DOHH2 (cell line): ENCODE data around the gene ZNF764.
A peak's percentile ranks its signal among the peaks of the same experiment; 100 is the strongest.
"Not testable (repeated sequence)": the region's sequence is repeated elsewhere in the genome, so short reads cannot be mapped to it uniquely, and the experiment has no call there.

Experiments used
- H3F3A ChIP-seq: fragments of 200-600 bp; sonication (generic), shearing (Covaris generic); 2 replicates; pipeline ENCODE4 v1.6.0; 2016; ENCODE audit warnings: antibody characterized with exemption, mild to moderate bottlenecking; ENCODE audit not compliant: control insufficient read depth, insufficient read depth
- H3K27ac ChIP-seq: fragments of 200-600 bp; sonication (generic); 2 replicates; pipeline ENCODE4 v1.5.1; 2014; ENCODE audit warnings: low read depth, mild to moderate bottlenecking, low read length, moderate library complexity
- H3K27me3 ChIP-seq: fragments of 200-600 bp; sonication (generic); 2 replicates; pipeline ENCODE4 v1.6.1; 2014; ENCODE audit warnings: mild to moderate bottlenecking, low read length, mixed read lengths; ENCODE audit not compliant: control insufficient read depth
- H3K36me3 ChIP-seq: fragments of 200-600 bp; sonication (generic); 2 replicates; pipeline ENCODE4 v1.6.1; 2014; ENCODE audit warnings: mild to moderate bottlenecking, low read length, moderate library complexity, mixed read lengths; ENCODE audit not compliant: control insufficient read depth
- H3K4me1 ChIP-seq: fragments of 200-600 bp; sonication (generic); 2 replicates; pipeline ENCODE4 v1.6.1; 2014; ENCODE audit warnings: mild to moderate bottlenecking, low read length, mixed read lengths; ENCODE audit not compliant: control insufficient read depth
- H3K4me2 ChIP-seq: fragments of 200-600 bp; sonication (generic); 2 replicates; pipeline ENCODE4 v1.6.0; 2014; ENCODE audit warnings: mild to moderate bottlenecking, low read length, moderate library complexity
- H3K4me3 ChIP-seq: fragments of 200-600 bp; sonication (generic); 2 replicates; pipeline ENCODE4 v1.5.1; 2014; ENCODE audit warnings: mild to moderate bottlenecking, low read length, mixed read lengths
- H3K79me2 ChIP-seq: fragments of 200-600 bp; sonication (generic); 2 replicates; pipeline ENCODE4 v1.6.1; 2014; ENCODE audit warnings: mild to moderate bottlenecking, low read length, mixed read lengths; ENCODE audit not compliant: control insufficient read depth
- H3K9me2 ChIP-seq: fragments of 200-600 bp; sonication (generic); replicated peaks from 2 replicates; pipeline ENCODE4 v1.6.1; 2014; ENCODE audit warnings: mild to moderate bottlenecking, low read length, mixed read lengths; ENCODE audit not compliant: control insufficient read depth
- H3K9me3 ChIP-seq: fragments of 200-600 bp; sonication (generic); 2 replicates; pipeline ENCODE4 v1.6.1; 2014; ENCODE audit warnings: antibody characterized with exemption, low read length, mixed read lengths; ENCODE audit not compliant: control insufficient read depth, insufficient read depth
- H4K20me1 ChIP-seq: fragments of 200-600 bp; sonication (generic); 2 replicates; pipeline ENCODE4 v1.6.0; 2014; ENCODE audit warnings: low read depth, mild to moderate bottlenecking, antibody characterized with exemption, low read length, moderate library complexity; ENCODE audit not compliant: control insufficient read depth, insufficient read depth
- EZH2phosphoT487 ChIP-seq: fragments of 200-600 bp; sonication (generic); IDR thresholded peaks from 2 replicates; pipeline ENCODE4 v1.6.1; 2017; ENCODE audit warnings: borderline replicate concordance, mild to moderate bottlenecking, antibody characterized with exemption, low read length, moderate library complexity, mixed read lengths
- TF ChIP-seq, protein P1 (sequence below): fragments of 200-600 bp; sonication (generic); IDR thresholded peaks from one replicate; pipeline ENCODE4 v1.5.1; 2014; ENCODE audit warnings: antibody characterized with exemption, mild to moderate bottlenecking, low read depth, low read length; ENCODE audit not compliant: poor library complexity, severe bottlenecking

ZNF764 gene

DNA sequence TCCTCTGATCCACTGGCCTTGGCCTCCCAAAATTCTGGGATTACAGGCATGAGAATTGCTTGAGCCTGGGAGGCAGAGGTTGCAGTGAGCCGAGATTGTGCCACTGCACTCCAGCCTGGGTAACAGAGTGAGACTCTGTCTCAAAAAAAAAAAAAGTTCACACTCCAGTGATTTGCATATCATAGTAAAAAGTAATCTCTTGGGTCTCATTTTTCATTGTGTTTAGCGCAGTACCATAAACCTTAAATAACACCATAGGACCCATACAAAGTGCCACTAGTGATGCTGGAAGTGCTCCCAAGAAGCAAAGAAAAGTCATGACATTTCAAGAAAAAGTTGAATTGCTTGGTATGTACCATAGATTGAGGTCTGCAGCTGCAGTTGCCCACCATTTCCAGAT, 31.4 kb upstream of the ZNF764 start:
- H3K27ac ChIP-seq, H3K9me2 ChIP-seq: not testable (repeated sequence)
- H3K36me3 ChIP-seq, result peaks cover 25% of the 10 kb centered on the region

DNA sequence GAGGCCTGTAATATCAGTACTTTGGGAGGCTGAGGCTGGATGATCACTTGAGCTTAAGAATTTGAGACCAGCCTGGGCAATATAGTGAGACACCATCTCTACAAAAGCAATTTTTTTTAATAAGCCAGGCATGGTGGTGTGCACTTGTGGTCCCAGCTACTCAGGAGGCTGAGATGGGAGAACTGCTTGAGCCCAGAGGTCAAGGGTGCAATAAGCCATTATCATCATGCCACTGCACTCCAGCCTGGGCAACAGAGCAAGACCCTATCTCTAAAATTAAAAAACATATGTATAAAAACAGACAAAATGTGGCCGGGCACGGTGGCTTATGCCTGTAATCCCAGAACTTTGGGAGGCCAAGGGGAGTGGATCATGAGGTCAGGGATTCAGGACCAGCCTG, 30.5 kb upstream of the ZNF764 start:
- Histone ChIP-seq H3K36me3 (peaks cover 25% of the 10 kb centered on the region), H3K4me1 (peaks cover 39% of the 10 kb centered on the region), H3K27me3 (no peaks in the 10 kb centered on the region), H3F3A (peaks cover 8% of the 10 kb centered on the region; the same call in 1 of the 2 replicates), H3K27ac (no peak overlapping the region), H3K9me2 (no peaks in the 10 kb centered on the region), H3K9me3 (no peaks in the 10 kb centered on the region), H3K79me2 (peaks cover 43% of the 10 kb centered on the region), H3K4me2 (no peak overlapping the region), H3K4me3 (no peak overlapping the region), H4K20me1 (no peaks in the 10 kb centered on the region)
- TF ChIP-seq, protein P1, sequence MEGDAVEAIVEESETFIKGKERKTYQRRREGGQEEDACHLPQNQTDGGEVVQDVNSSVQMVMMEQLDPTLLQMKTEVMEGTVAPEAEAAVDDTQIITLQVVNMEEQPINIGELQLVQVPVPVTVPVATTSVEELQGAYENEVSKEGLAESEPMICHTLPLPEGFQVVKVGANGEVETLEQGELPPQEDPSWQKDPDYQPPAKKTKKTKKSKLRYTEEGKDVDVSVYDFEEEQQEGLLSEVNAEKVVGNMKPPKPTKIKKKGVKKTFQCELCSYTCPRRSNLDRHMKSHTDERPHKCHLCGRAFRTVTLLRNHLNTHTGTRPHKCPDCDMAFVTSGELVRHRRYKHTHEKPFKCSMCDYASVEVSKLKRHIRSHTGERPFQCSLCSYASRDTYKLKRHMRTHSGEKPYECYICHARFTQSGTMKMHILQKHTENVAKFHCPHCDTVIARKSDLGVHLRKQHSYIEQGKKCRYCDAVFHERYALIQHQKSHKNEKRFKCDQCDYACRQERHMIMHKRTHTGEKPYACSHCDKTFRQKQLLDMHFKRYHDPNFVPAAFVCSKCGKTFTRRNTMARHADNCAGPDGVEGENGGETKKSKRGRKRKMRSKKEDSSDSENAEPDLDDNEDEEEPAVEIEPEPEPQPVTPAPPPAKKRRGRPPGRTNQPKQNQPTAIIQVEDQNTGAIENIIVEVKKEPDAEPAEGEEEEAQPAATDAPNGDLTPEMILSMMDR, result no peak
- no peak for TF ChIP-seq EZH2phosphoT487

More for the DNA sequence above, 31.4 kb upstream of the ZNF764 start:
- H3K4me3 ChIP-seq, H4K20me1 ChIP-seq, H3F3A ChIP-seq, H3K9me3 ChIP-seq, H3K27me3 ChIP-seq, H3K4me2 ChIP-seq: not testable (repeated sequence)
- Histone ChIP-seq H3K79me2 (peaks cover 34% of the 10 kb centered on the region), H3K4me1 (peaks cover 35% of the 10 kb centered on the region)

DNA sequence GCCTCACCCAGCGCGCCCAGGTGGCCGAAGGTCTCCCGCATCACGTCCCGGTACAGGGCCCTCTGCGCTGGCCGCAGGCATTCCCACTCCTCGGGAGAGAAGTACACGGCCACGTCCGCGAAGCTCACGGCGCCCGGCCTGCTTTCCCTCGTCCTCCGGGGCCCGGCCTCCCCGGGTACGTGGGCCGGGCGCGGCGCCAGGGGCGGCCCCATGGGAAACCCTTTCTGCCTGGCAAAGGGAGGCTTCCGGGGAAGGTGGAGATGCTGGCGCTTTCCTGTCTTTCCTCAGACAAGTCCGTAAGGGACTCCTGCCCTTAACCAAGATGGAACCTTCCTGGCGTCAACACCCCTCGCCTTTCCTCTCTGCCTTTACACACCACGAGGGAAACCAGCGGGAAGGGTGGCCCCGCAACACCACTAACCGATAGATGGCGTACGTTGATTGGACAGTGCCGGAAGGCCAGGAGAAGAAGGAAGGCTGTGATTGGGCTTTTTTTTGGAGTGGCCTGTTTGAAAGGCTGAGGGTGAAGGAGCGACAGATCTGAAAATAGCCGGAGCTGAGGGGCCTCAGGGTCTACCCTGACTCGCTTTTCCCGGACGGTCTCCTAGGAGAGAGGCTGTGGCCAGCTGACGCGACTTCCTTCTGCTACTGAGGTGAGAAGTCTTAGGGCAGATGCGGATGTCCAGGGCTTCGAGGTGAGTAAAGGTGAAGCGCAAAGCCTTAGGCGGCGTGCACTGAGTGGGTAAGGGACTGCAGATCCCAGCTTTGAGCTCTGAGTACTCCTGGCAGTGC, 27.4 kb upstream of the ZNF764 start, which contains the start of gene ZNF785:
ZNF785 (minus strand) TSS at position 298 of the 792 bp plus-strand sequence; CDS start at position 212, 86 bp downstream.
- peaks cover 66% of the 10 kb centered on the region for H3K79me2 ChIP-seq

GRCh38 chr16:30585022-30585399, 26.8 kb upstream of the ZNF764 start:
- Histone ChIP-seq H3K4me1 (peaks cover 49% of the 10 kb centered on the region), H3K27ac (peak overlapping the region; percentile 71), H3F3A (0 out of 2 replicates have a peak, but pooled peaks cover 3% of the 10 kb centered on the region), H3K36me3 (peaks cover 48% of the 10 kb centered on the region), H3K4me3 (peak overlapping the region; percentile 97), H4K20me1 (no peaks in the 10 kb centered on the region), H3K27me3 (no peaks in the 10 kb centered on the region), H3K4me2 (peak overlapping the region; percentile 92), H3K9me2 (no peaks in the 10 kb centered on the region), H3K9me3 (no peaks in the 10 kb centered on the region), H3K79me2 (peaks cover 66% of the 10 kb centered on the region)
- no peak for TF ChIP-seq EZH2phosphoT487

More for the DNA sequence above, 27.4 kb upstream of the ZNF764 start, which contains the start of gene ZNF785:
- peak within 1 kb of the TSS; percentile 97 for H3K4me3 ChIP-seq
- H3K9me2 ChIP-seq, result no peaks in the 10 kb centered on the region
- peaks cover 48% of the 10 kb centered on the region for H3K36me3 ChIP-seq
- no peaks in the 10 kb centered on the region for H3K9me3 ChIP-seq
- peaks cover 49% of the 10 kb centered on the region for H3K4me1 ChIP-seq
- H4K20me1 ChIP-seq, result no peaks in the 10 kb centered on the region
- H3K4me2 ChIP-seq, result peak within 1 kb of the TSS; percentile 92
- H3K27ac ChIP-seq, result peak within 1 kb of the TSS; percentile 71
- H3F3A ChIP-seq, result 0 out of 2 replicates have a peak, but pooled peaks cover 3% of the 10 kb centered on the region
- no peaks in the 10 kb centered on the region for H3K27me3 ChIP-seq
- no peak for TF ChIP-seq EZH2phosphoT487
- TF ChIP-seq, protein P1, result peak; percentile 47
